Left renal cortex interstitium (tissue), 4 donors: ENCODE measurements around the gene CD59. TPM values are rescaled to one million over a fixed set of nuclear protein-coding genes. Genes with fewer than 3 reads are reported as not detected.
"Not testable (repeated sequence)": the region's sequence is repeated elsewhere in the genome, so short reads cannot be mapped to it uniquely, and the experiment has no call there.

Source experiments
- DNase-seq, 4 donors: peaks; one replicate each; pipeline ENCODE4 v3.0.0-alpha.2; 2013; ENCODE audit warnings: low read depth in 4 of 4, low spot score in 2 of 4, missing footprints in 1 of 4
- polyA plus RNA-seq, 4 donors: library from polyadenylated mRNA; unstranded; fragments of 120-200 nt; gene quantifications; one replicate each; pipeline ENCODE4 v1.2.1, GENCODE V29; 2013; ENCODE audit not compliant: insufficient read length in 4 of 4

The CD59 gene
- polyA plus RNA-seq, 4 donors = 210 to 333 (median 247) TPM

- DNase-seq = no peak
Measured at GRCh38 chr11:33696931-33697638, 39.1 kb downstream of the CD59 start.

- no peak for DNase-seq
Measured at GRCh38 chr11:33696411-33696810, 39.8 kb downstream of the CD59 start.

GRCh38 chr11:33695051-33695566 is 41.1 kb downstream of the CD59 start:
- no peak for DNase-seq

GRCh38 chr11:33694346-33695050 is 41.7 kb downstream of the CD59 start:
- no peak for DNase-seq

GRCh38 chr11:33692541-33692940 is 43.7 kb downstream of the CD59 start:
- DNase-seq = no peak

GRCh38 chr11:33692013-33692504 is 44.2 kb downstream of the CD59 start:
- DNase-seq = no peak

GRCh38 chr11:33691066-33691864 is 45.0 kb downstream of the CD59 start:
- no peak for DNase-seq

- no peak for DNase-seq
Measured at GRCh38 chr11:33690290-33691065, 45.7 kb downstream of the CD59 start.

- no peak for DNase-seq
Measured at GRCh38 chr11:33689501-33689900, 46.7 kb downstream of the CD59 start.

GRCh38 chr11:33689085-33689484 is 47.1 kb downstream of the CD59 start:
- DNase-seq = no peak

GRCh38 chr11:33687733-33688479 is 48.3 kb downstream of the CD59 start:
- no peak for DNase-seq

- DNase-seq = no peak
Measured at GRCh38 chr11:33685082-33685481, 51.1 kb downstream of the CD59 start.

- DNase-seq = no peak
Measured at GRCh38 chr11:33684003-33684706, 52.1 kb downstream of the CD59 start.

GRCh38 chr11:33682446-33682845 is 53.8 kb downstream of the CD59 start:
- no peak for DNase-seq

- DNase-seq = no peak
Measured at GRCh38 chr11:33682019-33682418, 54.2 kb downstream of the CD59 start.

GRCh38 chr11:33678616-33679015 is 57.6 kb downstream of the CD59 start:
- not testable (repeated sequence) for DNase-seq

- no peak for DNase-seq
Measured at GRCh38 chr11:33674035-33674814, 62.0 kb downstream of the CD59 start.

- no peak for DNase-seq
Measured at GRCh38 chr11:33672273-33672672, 64.0 kb downstream of the CD59 start.
